Activated CD8-positive, alpha-beta memory T cell treated with anti-CD3 and anti-CD28 coated beads for 24 hours (primary cell): ENCODE data around the gene C7orf57.

Experiments used
- DNase-seq: peaks from one replicate; pipeline ENCODE4 v3.0.0-alpha.2; 2020

C7orf57 gene

GRCh38 chr7:48087349-48087748 lies 52.0 kb downstream of the C7orf57 start:
- no peak for DNase-seq

- DNase-seq: no peak
Measured at GRCh38 chr7:48088559-48089045, 53.3 kb downstream of the C7orf57 start.

GRCh38 chr7:48089046-48090003 lies 54.0 kb downstream of the C7orf57 start, which contains the start of gene UPP1:
Gene UPP1, plus strand, starts transcription at chr7:48089265. Its CDS starts 5,519 bp downstream, at chr7:48094784.
- DNase-seq: peak; percentile 93

- DNase-seq: no peak
Measured at GRCh38 chr7:48090095-48090805, 54.9 kb downstream of the C7orf57 start.

- no peak for DNase-seq
Measured at GRCh38 chr7:48091506-48092433, 56.4 kb downstream of the C7orf57 start.

- DNase-seq: no peak
Measured at GRCh38 chr7:48094861-48095293, 59.5 kb downstream of the C7orf57 start.

GRCh38 chr7:48096273-48096672 lies 60.9 kb downstream of the C7orf57 start:
- peak; percentile 54 for DNase-seq

GRCh38 chr7:48097521-48098231 lies 62.3 kb downstream of the C7orf57 start:
- DNase-seq: no peak

- DNase-seq: no peak
Measured at GRCh38 chr7:48098846-48099245, 63.5 kb downstream of the C7orf57 start.

- DNase-seq: no peak
Measured at GRCh38 chr7:48099781-48100180, 64.4 kb downstream of the C7orf57 start.

GRCh38 chr7:48101352-48101751 lies 66.0 kb downstream of the C7orf57 start:
- DNase-seq: peak; percentile 38

- peak; percentile 60 for DNase-seq
Measured at GRCh38 chr7:48101968-48102367, 66.6 kb downstream of the C7orf57 start.

GRCh38 chr7:48102530-48102929 lies 67.2 kb downstream of the C7orf57 start:
- DNase-seq: peak; percentile 40

- DNase-seq: peak; percentile 47
Measured at GRCh38 chr7:48105045-48105444, 69.7 kb downstream of the C7orf57 start.

- peak; percentile 52 for DNase-seq
Measured at GRCh38 chr7:48106906-48107659, 71.7 kb downstream of the C7orf57 start.

GRCh38 chr7:48107926-48108472 lies 72.7 kb downstream of the C7orf57 start:
- DNase-seq: peak; percentile 50

GRCh38 chr7:48108959-48109847 lies 73.9 kb downstream of the C7orf57 start:
- peak; percentile 56 for DNase-seq

GRCh38 chr7:48109848-48110663 lies 74.7 kb downstream of the C7orf57 start:
- DNase-seq: peak; percentile 97

GRCh38 chr7:48110868-48111267 lies 75.5 kb downstream of the C7orf57 start:
- DNase-seq: no peak
